ENCODE data around the gene ABCA1.

The ABCA1 gene

DNA sequence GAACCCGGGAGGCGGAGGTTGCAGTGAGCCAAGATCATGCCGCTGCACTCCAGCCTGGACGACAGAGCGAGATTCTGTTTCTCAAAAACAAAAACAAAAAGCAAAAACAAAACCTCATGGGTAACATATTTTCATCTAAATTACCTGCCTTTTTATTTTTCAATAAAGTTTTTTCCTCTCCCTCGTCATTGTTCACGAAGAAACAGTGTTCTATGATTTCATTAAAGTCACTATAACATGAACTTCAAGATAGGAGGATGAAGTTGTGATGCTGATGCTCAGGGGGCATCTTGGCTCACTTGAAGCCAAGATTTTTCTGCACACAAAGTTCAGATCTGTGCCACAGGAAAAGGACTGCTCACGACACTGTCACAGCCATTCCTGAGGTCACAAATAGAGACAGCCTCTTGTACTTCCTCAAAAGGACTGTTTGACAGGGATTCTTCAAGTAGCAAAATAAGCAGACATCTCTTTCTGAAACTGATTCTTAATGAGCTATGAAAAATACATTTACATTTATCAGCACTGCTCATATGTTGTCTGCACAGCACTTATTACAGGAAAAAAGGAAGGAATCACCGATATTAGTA is 147.9 kb downstream of the ABCA1 start:
- ChIA-PET CTCF (interaction anchor here (1.1 to 3.4 kb wide), 8 partner anchors 11 to 637 kb away, joined by 3 to 13 read pairs (median 4); partner anchors contain the start of gene NIPSNAP3B), POLR2A (no interaction called here)
- TF ChIP-seq, protein P1, sequence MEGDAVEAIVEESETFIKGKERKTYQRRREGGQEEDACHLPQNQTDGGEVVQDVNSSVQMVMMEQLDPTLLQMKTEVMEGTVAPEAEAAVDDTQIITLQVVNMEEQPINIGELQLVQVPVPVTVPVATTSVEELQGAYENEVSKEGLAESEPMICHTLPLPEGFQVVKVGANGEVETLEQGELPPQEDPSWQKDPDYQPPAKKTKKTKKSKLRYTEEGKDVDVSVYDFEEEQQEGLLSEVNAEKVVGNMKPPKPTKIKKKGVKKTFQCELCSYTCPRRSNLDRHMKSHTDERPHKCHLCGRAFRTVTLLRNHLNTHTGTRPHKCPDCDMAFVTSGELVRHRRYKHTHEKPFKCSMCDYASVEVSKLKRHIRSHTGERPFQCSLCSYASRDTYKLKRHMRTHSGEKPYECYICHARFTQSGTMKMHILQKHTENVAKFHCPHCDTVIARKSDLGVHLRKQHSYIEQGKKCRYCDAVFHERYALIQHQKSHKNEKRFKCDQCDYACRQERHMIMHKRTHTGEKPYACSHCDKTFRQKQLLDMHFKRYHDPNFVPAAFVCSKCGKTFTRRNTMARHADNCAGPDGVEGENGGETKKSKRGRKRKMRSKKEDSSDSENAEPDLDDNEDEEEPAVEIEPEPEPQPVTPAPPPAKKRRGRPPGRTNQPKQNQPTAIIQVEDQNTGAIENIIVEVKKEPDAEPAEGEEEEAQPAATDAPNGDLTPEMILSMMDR (IDR thresholded peaks at IDR 0.05; ENCODE audit: control extremely low read depth, extremely low read depth, low read depth, missing control alignments), result no peak
- DNase-seq (ENCODE audit: extremely low spot score), result no peak

GRCh38 chr9:104779334-104779733 is 148.6 kb downstream of the ABCA1 start:
- CTCF ChIA-PET, result interaction anchor here (1.1 to 3.4 kb wide), 4 partner anchors 16 to 637 kb away, joined by 3 to 13 read pairs (median 4); partner anchors contain the start of gene NIPSNAP3B
- no peak for DNase-seq (ENCODE audit: extremely low spot score)
- POLR2A ChIA-PET, result no interaction called here
- TF ChIP-seq, protein P1 (IDR thresholded peaks at IDR 0.05; ENCODE audit: control extremely low read depth, extremely low read depth, low read depth, missing control alignments), result no peak

- POLR2A ChIA-PET, result no interaction called here
- no peak for DNase-seq (ENCODE audit: extremely low spot score)
These were observed 149.2 kb downstream of the ABCA1 start for GRCh38 chr9:104778802-104779201.

DNA sequence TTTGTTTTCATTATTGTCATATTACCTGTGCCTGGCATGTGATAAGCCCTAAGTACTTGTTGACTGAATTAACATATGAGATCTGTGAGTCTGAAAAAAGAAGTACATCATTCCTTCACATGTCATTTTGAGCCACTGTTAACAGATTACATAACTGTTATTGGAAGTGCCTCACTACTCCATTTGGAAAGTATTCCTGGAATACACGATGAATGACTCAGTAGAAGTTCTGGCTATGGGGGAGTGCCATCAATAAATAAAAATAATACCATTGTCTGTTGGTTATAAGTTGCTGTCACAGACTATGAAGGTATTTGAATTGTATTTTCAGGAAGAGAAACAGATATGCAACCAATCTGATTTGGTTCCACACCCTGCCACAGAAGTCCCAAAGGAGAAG is 151.2 kb downstream of the ABCA1 start:
- POLR2A ChIA-PET, result no interaction called here
- CTCF ChIA-PET, result no interaction called here
- DNase-seq (ENCODE audit: extremely low spot score), result no peak
- TF ChIP-seq, protein P1 (IDR thresholded peaks at IDR 0.05; ENCODE audit: control extremely low read depth, extremely low read depth, low read depth, missing control alignments), result no peak

More at GRCh38 chr9:104778802-104779201, 149.2 kb downstream of the ABCA1 start:
- TF ChIP-seq, protein P1 (IDR thresholded peaks at IDR 0.05; ENCODE audit: control extremely low read depth, extremely low read depth, low read depth, missing control alignments), result no peak
- CTCF ChIA-PET, result interaction anchor here (1.0 to 3.4 kb wide), 5 partner anchors 15 to 637 kb away, joined by 3 to 13 read pairs (median 4); partner anchors contain the start of gene NIPSNAP3B

- POLR2A ChIA-PET, result interaction anchor here (0.5 to 1.1 kb wide), 2 partner anchors 29 to 572 kb away, joined by 3 to 10 read pairs; partner anchors contain the start of gene NIPSNAP3A
- no peak for DNase-seq (ENCODE audit: extremely low spot score)
- TF ChIP-seq, protein P1 (IDR thresholded peaks at IDR 0.05; ENCODE audit: control extremely low read depth, extremely low read depth, low read depth, missing control alignments), result no peak
- CTCF ChIA-PET, result interaction anchor here (1.0 kb wide), 1 partner anchor 11 kb away, joined by 3 read pairs; no protein-coding TSS in a partner anchor
These were observed 152.0 kb downstream of the ABCA1 start for GRCh38 chr9:104775976-104776375.

- POLR2A ChIA-PET, result interaction anchor here (0.5 to 1.1 kb wide), 2 partner anchors 28 to 572 kb away, joined by 3 to 10 read pairs; partner anchors contain the start of gene NIPSNAP3A
- DNase-seq (ENCODE audit: extremely low spot score), result no peak
- CTCF ChIA-PET, result interaction anchor here (1.0 kb wide), 1 partner anchor 10 kb away, joined by 3 read pairs; no protein-coding TSS in a partner anchor
- TF ChIP-seq, protein P1 (IDR thresholded peaks at IDR 0.05; ENCODE audit: control extremely low read depth, extremely low read depth, low read depth, missing control alignments), result no peak
These were observed 152.4 kb downstream of the ABCA1 start for GRCh38 chr9:104775574-104775936.
